ENCODE data around the gene ITGA2B.

GRCh38 chr17:44346064-44346844, 43.2 kb downstream of the ITGA2B start:
- TF ChIP-seq POLR2A (IDR thresholded peaks at IDR 0.05; ENCODE audit: low read depth, low read length) = no peak
- no peak for TF ChIP-seq POLR2AphosphoS5 (IDR thresholded peaks at IDR 0.05; ENCODE audit: low read depth, low read length)
- no peak for TF ChIP-seq TAF1 (IDR thresholded peaks at IDR 0.05; ENCODE audit: borderline replicate concordance, low read depth, low read length)
